Airway epithelial cell (primary cell): Measurements from ENCODE around the gene SLC10A3. TPM values are rescaled to one million over a fixed set of nuclear protein-coding genes. Genes with fewer than 3 reads are reported as not detected.

Experiments
- total RNA-seq: library from RNA; depleted of rRNA; stranded (reverse); fragments of >200 nt; gene quantifications from 2 replicates; pipeline ENCODE4 v1.2.3, GENCODE V29; 2015

Gene SLC10A3, protein sequence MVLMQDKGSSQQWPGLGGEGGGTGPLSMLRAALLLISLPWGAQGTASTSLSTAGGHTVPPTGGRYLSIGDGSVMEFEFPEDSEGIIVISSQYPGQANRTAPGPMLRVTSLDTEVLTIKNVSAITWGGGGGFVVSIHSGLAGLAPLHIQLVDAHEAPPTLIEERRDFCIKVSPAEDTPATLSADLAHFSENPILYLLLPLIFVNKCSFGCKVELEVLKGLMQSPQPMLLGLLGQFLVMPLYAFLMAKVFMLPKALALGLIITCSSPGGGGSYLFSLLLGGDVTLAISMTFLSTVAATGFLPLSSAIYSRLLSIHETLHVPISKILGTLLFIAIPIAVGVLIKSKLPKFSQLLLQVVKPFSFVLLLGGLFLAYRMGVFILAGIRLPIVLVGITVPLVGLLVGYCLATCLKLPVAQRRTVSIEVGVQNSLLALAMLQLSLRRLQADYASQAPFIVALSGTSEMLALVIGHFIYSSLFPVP
- total RNA-seq = 27.4 and 40.8 TPM in 2 replicates

DNA sequence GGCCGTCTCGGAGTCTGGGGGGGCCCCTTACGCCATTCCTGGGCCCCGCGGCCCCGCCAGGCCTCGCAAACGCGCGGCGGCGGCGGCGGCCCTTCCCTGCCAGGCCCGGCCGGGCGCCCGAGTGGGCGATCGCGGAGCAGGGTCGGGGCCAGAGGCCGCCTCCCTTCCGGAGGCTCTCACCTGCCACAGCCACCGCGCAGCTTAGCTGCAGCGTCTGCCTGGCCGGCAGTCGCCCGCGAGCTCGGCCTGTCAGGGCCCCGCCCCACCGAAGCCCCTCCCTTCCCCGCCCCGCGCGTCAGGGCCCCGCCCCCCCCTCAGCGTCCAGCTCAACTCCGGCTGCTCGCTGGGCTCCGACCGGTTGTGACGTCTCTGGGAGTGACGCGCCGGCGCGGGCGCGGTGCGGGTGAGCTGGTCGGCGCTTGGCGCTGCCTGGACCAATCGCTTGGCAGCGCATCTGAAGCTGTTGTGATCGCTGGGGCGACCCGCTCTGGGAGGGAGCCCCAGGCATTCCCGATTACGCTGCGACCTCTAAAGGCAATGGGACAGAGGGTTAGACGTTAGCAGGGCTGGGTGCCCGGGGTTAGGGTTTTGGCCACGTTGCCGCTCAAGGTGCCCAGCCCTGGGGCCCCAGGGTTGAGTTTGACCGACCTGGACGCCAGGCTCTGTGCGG lies at the start of gene SLC10A3:
SLC10A3 (minus strand) TSS at position 216 of the 670 bp plus-strand sequence. CDS start 1,689 bp downstream, outside the sequence.

DNA sequence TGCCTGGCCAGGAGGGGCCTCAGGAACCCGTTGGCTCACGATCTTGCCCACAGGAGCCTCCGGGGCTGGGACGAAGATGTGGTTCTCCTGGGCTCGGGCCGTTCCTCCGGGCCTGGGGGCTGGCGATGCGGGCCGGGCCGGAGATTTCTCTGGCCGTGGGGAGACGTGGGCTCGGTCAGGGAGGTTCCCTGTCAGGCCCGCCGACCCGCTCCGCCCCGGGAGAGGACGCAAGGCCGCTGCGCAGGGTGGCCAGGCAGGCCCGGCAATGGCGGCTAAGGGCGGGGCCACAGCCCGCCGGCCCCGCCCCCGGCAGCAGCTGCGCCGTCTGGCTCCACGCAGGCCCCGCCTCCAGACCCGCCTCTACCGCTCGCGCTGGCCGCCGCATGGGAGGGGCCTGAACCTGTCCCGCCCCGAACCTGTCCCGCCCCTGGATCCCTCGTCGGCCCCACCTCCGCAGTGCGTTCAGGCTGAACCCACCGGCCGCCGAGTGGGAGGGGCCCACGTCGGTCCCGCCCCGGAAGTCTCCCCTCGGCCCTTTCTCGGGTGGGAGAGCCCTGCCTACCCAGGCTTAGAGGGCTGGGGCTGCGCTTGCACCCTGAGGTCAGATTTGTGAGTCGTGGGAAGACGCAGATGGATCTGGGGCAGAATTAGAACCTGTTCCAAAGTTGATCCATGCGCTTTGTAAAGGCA lies 25.7 kb upstream of the SLC10A3 start, which contains the start of gene FAM3A:
FAM3A (minus strand) TSS at position 267 of the 690 bp plus-strand sequence. CDS start 460 bp downstream, outside the sequence.

DNA sequence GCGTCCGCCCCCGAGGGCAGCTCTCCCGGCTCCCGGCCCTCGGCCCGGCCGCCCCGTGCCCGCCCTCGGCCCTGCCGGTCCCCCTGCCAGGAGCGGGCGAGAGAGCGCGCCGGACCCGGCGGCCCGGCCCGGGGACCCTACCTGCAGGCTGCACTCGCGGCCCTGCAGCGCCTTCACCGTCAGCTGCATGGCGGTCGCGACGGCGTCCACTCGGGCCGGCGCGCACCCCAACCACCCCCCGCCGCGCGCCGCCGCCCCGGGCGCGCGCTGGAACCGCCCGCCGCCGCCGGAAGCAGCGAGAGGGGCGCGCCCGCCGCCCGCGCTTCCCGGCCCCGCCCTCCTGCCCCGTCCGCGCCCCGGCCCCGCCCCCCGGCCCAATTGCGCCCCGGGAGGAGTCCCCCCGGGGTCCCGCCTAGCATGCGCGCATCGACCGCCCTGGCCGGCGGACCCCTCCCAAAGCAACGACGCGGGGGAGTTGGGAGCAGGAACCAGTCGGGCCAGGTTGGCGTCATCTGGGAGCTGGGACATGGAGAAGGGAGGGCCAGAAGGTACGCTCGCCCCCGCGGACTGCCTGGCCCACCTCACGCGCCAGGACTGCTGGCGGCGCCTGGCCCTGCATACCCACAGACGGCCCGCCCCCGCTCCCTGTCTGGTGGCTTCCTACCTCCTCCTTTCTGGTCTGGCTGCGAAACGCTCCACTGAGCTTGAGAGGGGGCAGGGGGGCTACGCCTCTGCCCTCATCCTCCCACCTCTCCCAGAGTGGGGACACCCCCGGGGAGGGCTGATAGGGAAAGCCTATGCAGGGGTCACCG lies 3.8 kb downstream of the SLC10A3 start, which contains the start of gene UBL4A:
UBL4A (minus strand) TSS at position 220 of the 812 bp plus-strand sequence; CDS start at position 189, 31 bp downstream.

DNA sequence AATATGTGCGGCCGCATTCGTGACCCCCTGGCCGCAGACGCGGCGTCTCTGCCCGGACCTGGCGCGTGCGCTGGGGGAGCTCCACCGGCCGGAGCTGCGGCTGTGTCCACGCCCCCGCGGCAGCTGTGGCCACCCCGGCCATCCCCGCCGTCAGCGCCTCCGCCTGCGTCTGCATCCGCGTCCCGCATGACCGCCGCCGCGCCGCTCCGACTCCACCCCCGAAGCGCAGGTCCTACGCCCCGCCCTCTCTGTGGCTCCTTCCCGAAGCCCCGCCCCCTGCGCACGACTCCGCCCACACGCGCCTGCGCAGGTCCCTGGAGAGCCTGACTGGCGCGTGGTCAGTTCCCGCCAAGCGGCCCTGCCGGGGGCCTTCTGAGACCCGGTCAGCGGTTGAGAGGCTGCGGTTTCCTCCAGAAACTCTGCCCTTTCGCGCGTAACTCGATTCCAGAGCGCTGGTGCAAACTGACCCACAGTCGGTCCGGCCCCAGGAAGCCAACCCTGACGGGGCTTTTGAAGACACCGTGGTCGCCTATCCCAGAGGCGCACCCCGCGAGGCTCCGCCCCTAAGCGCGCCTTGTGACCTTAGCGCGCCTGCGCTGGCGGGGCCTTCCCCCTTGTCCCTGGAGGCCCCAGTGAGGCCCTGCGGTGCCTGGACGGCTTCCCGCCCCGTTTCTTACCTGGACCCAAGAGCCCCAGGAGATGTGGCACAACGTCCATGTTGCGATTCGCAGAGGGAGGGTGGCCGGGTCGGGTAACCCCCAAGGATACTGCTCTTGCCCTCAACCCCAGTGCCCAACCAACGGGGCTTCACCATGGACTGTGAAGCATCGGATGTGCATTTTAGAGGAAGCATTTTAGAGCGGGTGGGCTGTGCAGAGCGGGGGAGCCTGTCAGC lies 11.5 kb downstream of the SLC10A3 start, which contains the start of gene LAGE3:
LAGE3 (minus strand) TSS at position 554 of the 895 bp plus-strand sequence; CDS start at position 188, 366 bp downstream.

DNA sequence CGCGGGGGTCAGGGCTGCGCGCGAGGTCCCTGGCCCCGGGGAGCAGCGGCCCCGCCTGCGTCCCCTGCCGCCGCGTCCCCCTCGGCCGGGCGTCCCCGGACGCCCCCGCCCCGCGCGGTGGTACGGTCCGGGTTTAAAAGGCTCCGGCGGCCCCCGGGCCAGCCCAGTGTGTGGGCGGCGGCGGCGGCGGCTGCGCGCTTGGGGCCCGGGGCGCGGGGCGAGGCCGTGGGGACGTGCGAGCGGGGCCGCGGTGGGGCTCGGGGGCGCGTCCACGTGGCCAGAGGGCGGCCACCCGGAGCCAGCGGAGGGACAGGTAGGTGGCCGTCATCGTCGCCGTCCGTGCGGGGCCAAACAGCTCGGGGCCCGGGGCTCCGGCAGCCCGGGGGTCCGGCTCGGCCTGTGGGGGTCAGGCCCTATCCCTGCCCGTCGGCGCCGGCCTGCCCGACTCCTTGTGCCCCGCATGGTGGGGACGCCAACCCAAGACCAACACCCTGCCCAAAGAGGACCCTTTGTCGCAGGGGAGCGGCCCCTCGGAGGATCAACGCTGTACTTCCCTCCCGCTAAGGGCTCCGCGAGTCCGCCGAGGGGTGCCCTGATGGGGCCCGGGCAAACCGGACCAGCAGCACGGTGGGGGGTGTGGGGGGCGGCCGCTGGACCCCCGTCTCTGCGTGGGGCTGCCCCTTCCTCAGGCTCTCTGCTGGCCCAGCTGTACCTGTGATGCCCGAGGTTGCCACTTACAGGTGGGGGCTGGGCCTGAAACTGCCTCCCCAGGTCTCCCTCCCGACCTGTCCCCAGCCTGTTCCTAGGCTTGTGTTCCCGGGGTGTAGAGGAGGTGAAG lies 32.1 kb downstream of the SLC10A3 start, which contains the start of gene PLXNA3:
PLXNA3 (plus strand) TSS at position 166 of the 838 bp plus-strand sequence. CDS start 1,903 bp downstream, outside the sequence.

DNA sequence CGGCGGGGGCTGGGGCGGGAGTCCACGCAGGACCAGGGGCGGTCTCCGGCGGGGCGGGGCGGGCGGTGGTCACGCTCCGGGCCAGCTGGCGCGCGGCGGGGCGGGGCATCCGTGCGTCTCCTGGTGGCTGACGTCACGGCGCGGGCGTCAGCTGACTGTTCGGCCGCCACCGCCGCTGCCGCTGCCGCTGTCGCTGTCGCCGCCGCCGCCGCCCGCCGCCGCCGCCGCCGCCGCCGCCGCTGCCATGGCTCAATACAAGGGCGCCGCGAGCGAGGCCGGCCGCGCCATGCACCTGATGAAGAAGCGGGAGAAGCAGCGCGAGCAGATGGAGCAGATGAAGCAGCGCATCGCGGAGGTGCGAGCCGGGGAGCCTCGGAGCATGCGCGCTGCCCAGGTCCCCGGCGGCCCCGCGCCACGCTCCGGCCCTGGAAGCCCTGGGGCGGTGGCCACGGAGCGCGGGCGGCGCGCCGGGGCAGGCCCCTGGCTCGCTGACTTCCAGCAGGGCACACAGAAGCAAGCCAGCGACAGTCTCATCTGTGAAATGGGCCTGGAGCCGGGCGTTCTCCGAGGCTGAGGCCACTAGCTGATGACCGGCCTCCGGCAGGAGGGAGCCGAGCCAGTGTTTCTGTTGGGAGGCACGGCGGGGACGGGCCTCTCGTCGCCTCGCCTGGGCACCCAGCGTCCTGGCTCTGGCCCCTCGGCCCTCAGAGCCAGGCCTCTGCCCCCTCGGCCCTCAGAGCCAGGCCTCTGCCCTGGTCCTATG lies 46.3 kb downstream of the SLC10A3 start, which contains the start of gene FAM50A:
FAM50A (plus strand) TSS at position 150 of the 763 bp plus-strand sequence; CDS start at position 245, 95 bp downstream.

Other genes with a start within 250 kb of the SLC10A3 start
- not detected in 2 replicates for gene OPN1MW3, start 233.0 kb downstream of the SLC10A3 start, total RNA-seq
- not detected in 2 replicates for gene TEX28, start 195.5 kb downstream of the SLC10A3 start, total RNA-seq
- gene TKTL1, start 194.8 kb downstream of the SLC10A3 start, total RNA-seq = not detected in 2 replicates
- 1,129 and 1,478 TPM in 2 replicates for gene FLNA, start 116.0 kb downstream of the SLC10A3 start, total RNA-seq
- 50.6 and 72.9 TPM in 2 replicates for gene EMD, start 111.3 kb downstream of the SLC10A3 start, total RNA-seq
- 4,888 and 5,415 TPM in 2 replicates for gene RPL10, start 92.3 kb downstream of the SLC10A3 start, total RNA-seq
- 30.2 and 32.3 TPM in 2 replicates for gene DNASE1L1, start 81.4 kb downstream of the SLC10A3 start, total RNA-seq
- 27.9 and 32.9 TPM in 2 replicates for gene TAFAZZIN, start 79.1 kb downstream of the SLC10A3 start, total RNA-seq
- gene ATP6AP1, start 62.0 kb downstream of the SLC10A3 start, total RNA-seq = 37.4 and 39.4 TPM in 2 replicates
- 59.5 and 89.4 TPM in 2 replicates for gene GDI1, start 53.5 kb downstream of the SLC10A3 start, total RNA-seq
- 29.0 and 30.7 TPM in 2 replicates for gene FAM50A, start 46.5 kb downstream of the SLC10A3 start, total RNA-seq
- 4.4 and 16.2 TPM in 2 replicates for gene PLXNA3, start 32.3 kb downstream of the SLC10A3 start, total RNA-seq
- 50.3 and 51.3 TPM in 2 replicates for gene LAGE3, start 11.3 kb downstream of the SLC10A3 start, total RNA-seq
- gene UBL4A, start 4.0 kb downstream of the SLC10A3 start, total RNA-seq = 46.0 and 50.6 TPM in 2 replicates
- gene FAM3A, start 25.6 kb upstream of the SLC10A3 start, total RNA-seq = 43.7 and 48.7 TPM in 2 replicates
- gene G6PD, start 56.2 kb upstream of the SLC10A3 start, total RNA-seq = 97.4 and 109 TPM in 2 replicates
- 8.9 and 9.7 TPM in 2 replicates for gene IKBKG, start 57.0 kb upstream of the SLC10A3 start, total RNA-seq
- not detected in 2 replicates for gene CTAG1A, start 94.5 kb upstream of the SLC10A3 start, total RNA-seq
- not detected in 2 replicates for gene CTAG1B, start 128.7 kb upstream of the SLC10A3 start, total RNA-seq
- gene CTAG2, start 162.9 kb upstream of the SLC10A3 start, total RNA-seq = not detected in 2 replicates